ENCODE measurements around the gene MINDY2.

DNA sequence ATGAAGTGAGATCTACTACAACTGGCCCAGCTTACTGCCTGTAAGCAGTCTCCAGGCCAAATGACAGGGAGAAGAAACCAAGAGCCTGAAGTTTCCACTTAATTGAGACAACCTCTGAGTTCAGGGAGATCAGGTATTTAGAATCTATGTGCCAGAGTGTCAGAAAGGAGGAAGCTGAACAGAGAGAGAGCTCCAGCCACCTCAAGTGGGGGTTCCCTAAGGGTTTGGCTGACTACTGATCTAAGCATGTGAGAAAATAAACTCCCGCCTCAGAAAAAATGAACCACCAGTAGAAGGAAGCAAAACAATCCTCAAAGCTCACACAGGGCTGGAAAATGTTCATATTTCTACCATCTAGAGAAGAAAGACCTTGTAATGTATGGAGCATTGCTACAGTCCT lies 46.6 kb upstream of the MINDY2 start:
- TF ChIP-seq, protein P1, sequence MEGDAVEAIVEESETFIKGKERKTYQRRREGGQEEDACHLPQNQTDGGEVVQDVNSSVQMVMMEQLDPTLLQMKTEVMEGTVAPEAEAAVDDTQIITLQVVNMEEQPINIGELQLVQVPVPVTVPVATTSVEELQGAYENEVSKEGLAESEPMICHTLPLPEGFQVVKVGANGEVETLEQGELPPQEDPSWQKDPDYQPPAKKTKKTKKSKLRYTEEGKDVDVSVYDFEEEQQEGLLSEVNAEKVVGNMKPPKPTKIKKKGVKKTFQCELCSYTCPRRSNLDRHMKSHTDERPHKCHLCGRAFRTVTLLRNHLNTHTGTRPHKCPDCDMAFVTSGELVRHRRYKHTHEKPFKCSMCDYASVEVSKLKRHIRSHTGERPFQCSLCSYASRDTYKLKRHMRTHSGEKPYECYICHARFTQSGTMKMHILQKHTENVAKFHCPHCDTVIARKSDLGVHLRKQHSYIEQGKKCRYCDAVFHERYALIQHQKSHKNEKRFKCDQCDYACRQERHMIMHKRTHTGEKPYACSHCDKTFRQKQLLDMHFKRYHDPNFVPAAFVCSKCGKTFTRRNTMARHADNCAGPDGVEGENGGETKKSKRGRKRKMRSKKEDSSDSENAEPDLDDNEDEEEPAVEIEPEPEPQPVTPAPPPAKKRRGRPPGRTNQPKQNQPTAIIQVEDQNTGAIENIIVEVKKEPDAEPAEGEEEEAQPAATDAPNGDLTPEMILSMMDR (IDR thresholded peaks at IDR 0.05; ENCODE audit: low read depth, low read length) = no peak
- no peak for TF ChIP-seq EZH2phosphoT487 (IDR thresholded peaks at IDR 0.05; ENCODE audit: low read depth)

All from OCI-LY3 (cell line).